Measurements from ENCODE around the gene FAM13B. TPM values are rescaled to one million over a fixed set of nuclear protein-coding genes. Genes with fewer than 3 reads are reported as not detected.

FAM13B gene
- total RNA-seq, 2 experiments from 2014 or later: 33.1 to 36.7 TPM

DNA sequence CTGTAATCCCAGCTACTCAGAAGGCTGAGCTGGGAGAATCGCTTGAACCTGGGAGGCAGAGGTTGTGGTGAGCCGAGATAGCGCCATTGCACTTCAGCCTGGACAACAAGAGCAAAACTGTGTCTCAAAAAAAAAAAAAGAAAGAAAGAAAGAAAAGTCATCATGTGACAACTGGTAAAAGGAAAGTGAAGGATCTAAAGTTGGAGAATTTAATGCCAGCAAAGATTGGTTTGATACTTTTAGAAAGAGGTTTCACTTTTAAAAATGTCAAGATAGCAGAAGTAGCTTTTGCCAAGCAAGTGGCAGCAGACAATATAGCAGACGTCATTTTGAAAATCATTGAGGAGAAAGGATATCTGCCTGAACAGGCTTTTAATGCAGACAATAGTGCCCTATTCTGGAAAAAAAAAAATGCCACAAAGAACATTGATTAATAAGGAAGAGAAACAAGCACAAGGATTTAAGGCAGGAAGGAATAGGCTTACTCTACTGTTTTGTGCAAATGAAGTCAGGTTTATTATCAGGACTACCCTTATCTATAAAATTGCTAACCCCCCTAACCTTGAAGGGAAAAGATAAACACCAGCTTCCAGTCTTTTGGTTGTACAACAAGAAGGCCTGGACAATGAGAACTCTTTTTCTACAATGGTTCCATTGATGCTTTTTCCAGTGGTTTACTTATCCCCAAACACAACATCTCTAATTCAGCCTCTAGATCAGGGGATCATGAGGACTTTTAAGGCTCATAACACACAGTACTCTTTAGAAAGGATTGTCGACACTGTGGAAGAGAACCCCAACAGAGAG, 131.7 kb downstream of the FAM13B start:
- H3K27ac ChIP-seq (ENCODE audit: low read depth in 1 of 2, low read length in 2 of 2): no peak overlapping the region

DNA sequence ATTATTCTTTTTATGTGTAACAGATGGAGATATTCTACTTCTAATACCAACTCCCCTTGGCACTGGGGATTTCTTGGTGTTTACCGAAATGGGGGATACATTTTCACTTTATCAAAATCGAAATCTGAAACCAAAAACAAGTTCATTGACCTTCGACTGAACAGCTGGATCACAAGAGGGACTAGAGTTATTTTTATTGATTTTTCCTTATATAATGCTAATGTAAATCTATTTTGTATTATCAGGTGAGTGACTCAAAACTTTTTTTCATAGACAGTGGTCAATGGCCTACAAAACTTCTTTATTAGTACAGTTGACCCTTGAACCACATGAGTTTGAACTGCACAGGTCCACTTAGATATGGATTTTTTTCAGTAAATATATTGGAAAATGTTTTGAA, 133.4 kb downstream of the FAM13B start:
- no peak overlapping the region for H3K27ac Mint-ChIP-seq
- H3K9me3 Mint-ChIP-seq: no peaks in the 10 kb centered on the region
- no peak for DNase-seq
- no peaks in the 10 kb centered on the region for H3K27me3 Mint-ChIP-seq
- ChIA-PET CTCF (no interaction called here), POLR2A (no interaction called here)
- H3K4me3 Mint-ChIP-seq: no peak overlapping the region
- H3K4me1 Mint-ChIP-seq (ENCODE audit: low read depth): no peaks in the 10 kb centered on the region
- Histone ChIP-seq H3K27ac (ENCODE audit: low read depth in 1 of 2, low read length in 2 of 2) (no peak overlapping the region), H3K36me3 (ENCODE audit: insufficient read depth, low read length) (no peaks in the 10 kb centered on the region), H3K27me3 (ENCODE audit: control insufficient read depth in 1 of 2, insufficient read depth in 2 of 2, low read length in 2 of 2) (no peaks in the 10 kb centered on the region), H3K4me1 (ENCODE audit: insufficient read depth, low read length) (no peaks in the 10 kb centered on the region), H3K9me3 (ENCODE audit: control insufficient read depth in 1 of 2, insufficient read depth in 1 of 2, low read length in 2 of 2) (no peaks in the 10 kb centered on the region), H3K4me3 (ENCODE audit: low read length) (no peak overlapping the region)
- TF ChIP-seq, protein P1, sequence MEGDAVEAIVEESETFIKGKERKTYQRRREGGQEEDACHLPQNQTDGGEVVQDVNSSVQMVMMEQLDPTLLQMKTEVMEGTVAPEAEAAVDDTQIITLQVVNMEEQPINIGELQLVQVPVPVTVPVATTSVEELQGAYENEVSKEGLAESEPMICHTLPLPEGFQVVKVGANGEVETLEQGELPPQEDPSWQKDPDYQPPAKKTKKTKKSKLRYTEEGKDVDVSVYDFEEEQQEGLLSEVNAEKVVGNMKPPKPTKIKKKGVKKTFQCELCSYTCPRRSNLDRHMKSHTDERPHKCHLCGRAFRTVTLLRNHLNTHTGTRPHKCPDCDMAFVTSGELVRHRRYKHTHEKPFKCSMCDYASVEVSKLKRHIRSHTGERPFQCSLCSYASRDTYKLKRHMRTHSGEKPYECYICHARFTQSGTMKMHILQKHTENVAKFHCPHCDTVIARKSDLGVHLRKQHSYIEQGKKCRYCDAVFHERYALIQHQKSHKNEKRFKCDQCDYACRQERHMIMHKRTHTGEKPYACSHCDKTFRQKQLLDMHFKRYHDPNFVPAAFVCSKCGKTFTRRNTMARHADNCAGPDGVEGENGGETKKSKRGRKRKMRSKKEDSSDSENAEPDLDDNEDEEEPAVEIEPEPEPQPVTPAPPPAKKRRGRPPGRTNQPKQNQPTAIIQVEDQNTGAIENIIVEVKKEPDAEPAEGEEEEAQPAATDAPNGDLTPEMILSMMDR (IDR thresholded peaks at IDR 0.05): no peak
- no peak for ATAC-seq (ENCODE audit: poor library complexity)
- intact Hi-C loops (cut with DNase I, micrococcal nuclease): no loop called here
- H3K36me3 Mint-ChIP-seq (ENCODE audit: low read depth): no peaks in the 10 kb centered on the region

More for the DNA sequence above, 131.7 kb downstream of the FAM13B start:
- H3K9me3 ChIP-seq (ENCODE audit: control insufficient read depth in 1 of 2, insufficient read depth in 1 of 2, low read length in 2 of 2): no peaks in the 10 kb centered on the region
- intact Hi-C loops (cut with DNase I, micrococcal nuclease): no loop called here
- ATAC-seq (ENCODE audit: poor library complexity) (no peak), DNase-seq (no peak)
- no peaks in the 10 kb centered on the region for H3K27me3 ChIP-seq (ENCODE audit: control insufficient read depth in 1 of 2, insufficient read depth in 2 of 2, low read length in 2 of 2)
- Mint-ChIP-seq H3K27ac (no peak overlapping the region), H3K4me3 (no peak overlapping the region), H3K4me1 (ENCODE audit: low read depth) (no peaks in the 10 kb centered on the region), H3K36me3 (ENCODE audit: low read depth) (no peaks in the 10 kb centered on the region), H3K9me3 (no peaks in the 10 kb centered on the region), H3K27me3 (no peaks in the 10 kb centered on the region)
- TF ChIP-seq, protein P1 (IDR thresholded peaks at IDR 0.05): no peak
- no peaks in the 10 kb centered on the region for H3K36me3 ChIP-seq (ENCODE audit: insufficient read depth, low read length)
- no peaks in the 10 kb centered on the region for H3K4me1 ChIP-seq (ENCODE audit: insufficient read depth, low read length)
- CTCF ChIA-PET: interaction anchor here (0.8 kb wide), 1 partner anchor 241 kb away, joined by 3 read pairs; no protein-coding TSS in a partner anchor
- H3K4me3 ChIP-seq (ENCODE audit: low read length): no peak overlapping the region
- POLR2A ChIA-PET: interaction anchor here (1.1 kb wide), 1 partner anchor 12 kb away, joined by 3 read pairs; the partner anchor contains the start of gene PKD2L2

DNA sequence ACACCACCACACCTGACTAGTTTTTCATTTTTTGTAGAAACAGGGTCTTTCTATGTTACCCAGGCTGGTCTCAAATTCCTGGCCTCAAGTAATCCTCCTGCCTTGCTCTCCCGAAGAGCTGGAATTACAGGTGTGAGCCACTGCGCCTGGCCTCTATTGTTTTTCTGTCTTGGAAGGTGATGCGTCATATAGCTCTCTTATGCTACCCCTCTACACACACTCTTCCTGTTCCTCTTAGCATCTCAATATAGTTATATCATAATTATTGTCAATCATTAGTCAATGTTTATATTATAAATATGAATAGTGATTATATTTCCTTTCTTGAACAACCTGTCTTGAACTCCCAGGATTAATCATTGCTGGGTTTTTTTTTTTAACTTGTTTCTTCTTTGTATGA, 136.3 kb downstream of the FAM13B start:
- ATAC-seq (ENCODE audit: poor library complexity) (no peak), DNase-seq (no peak)
- intact Hi-C loops (cut with DNase I, micrococcal nuclease): no loop called here
- ChIA-PET CTCF (no interaction called here), POLR2A (no interaction called here)
- TF ChIP-seq, protein P1 (IDR thresholded peaks at IDR 0.05): no peak
- Histone ChIP-seq H3K36me3 (ENCODE audit: insufficient read depth, low read length) (no peaks in the 10 kb centered on the region), H3K27ac (ENCODE audit: low read depth in 1 of 2, low read length in 2 of 2) (no peak overlapping the region), H3K9me3 (ENCODE audit: control insufficient read depth in 1 of 2, insufficient read depth in 1 of 2, low read length in 2 of 2) (no peaks in the 10 kb centered on the region), H3K4me3 (ENCODE audit: low read length) (no peak overlapping the region), H3K27me3 (ENCODE audit: control insufficient read depth in 1 of 2, insufficient read depth in 2 of 2, low read length in 2 of 2) (no peaks in the 10 kb centered on the region), H3K4me1 (ENCODE audit: insufficient read depth, low read length) (no peaks in the 10 kb centered on the region)
- no peaks in the 10 kb centered on the region for H3K36me3 Mint-ChIP-seq (ENCODE audit: low read depth)
- H3K4me1 Mint-ChIP-seq (ENCODE audit: low read depth): no peaks in the 10 kb centered on the region
- H3K27me3 Mint-ChIP-seq: peaks cover 4% of the 10 kb centered on the region
- no peak overlapping the region for H3K27ac Mint-ChIP-seq
- no peak overlapping the region for H3K4me3 Mint-ChIP-seq
- H3K9me3 Mint-ChIP-seq: no peaks in the 10 kb centered on the region
